ENCODE measurements around the gene PTPRB.

DNA sequence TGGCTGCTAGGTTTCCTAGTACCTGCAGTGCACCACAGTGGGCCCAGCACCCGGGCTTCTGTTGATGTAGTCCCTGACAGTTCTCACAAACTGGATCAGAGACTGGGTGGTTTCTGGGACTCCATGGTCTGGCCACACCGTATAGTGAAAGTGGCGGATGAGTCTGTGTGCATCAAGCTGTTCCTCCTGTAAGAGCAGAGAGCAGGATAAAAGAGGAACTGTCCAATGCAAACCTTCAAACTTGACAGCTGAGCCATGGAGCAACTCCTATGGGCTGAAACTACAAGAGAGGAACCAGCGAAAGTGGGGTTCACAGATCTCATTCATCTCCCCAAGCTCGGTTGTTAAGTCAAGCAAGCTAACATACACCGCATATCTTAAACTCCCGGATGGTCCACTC lies 102.8 kb downstream of the PTPRB start:
- no peak for TF ChIP-seq GABPA (IDR thresholded peaks at IDR 0.05; ENCODE audit: borderline replicate concordance, insufficient read depth, low read length)
- TF ChIP-seq, protein P1, sequence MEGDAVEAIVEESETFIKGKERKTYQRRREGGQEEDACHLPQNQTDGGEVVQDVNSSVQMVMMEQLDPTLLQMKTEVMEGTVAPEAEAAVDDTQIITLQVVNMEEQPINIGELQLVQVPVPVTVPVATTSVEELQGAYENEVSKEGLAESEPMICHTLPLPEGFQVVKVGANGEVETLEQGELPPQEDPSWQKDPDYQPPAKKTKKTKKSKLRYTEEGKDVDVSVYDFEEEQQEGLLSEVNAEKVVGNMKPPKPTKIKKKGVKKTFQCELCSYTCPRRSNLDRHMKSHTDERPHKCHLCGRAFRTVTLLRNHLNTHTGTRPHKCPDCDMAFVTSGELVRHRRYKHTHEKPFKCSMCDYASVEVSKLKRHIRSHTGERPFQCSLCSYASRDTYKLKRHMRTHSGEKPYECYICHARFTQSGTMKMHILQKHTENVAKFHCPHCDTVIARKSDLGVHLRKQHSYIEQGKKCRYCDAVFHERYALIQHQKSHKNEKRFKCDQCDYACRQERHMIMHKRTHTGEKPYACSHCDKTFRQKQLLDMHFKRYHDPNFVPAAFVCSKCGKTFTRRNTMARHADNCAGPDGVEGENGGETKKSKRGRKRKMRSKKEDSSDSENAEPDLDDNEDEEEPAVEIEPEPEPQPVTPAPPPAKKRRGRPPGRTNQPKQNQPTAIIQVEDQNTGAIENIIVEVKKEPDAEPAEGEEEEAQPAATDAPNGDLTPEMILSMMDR (IDR thresholded peaks at IDR 0.05; ENCODE audit: control extremely low read depth in 1 of 3, insufficient read depth in 1 of 3, low read depth in 1 of 3, low read length in 3 of 3): no peak
- no peak for TF ChIP-seq EZH2 (IDR thresholded peaks at IDR 0.05; ENCODE audit: low read depth, low read length, severe bottlenecking)
- TF ChIP-seq TAF1 (IDR thresholded peaks at IDR 0.05; ENCODE audit: low read depth, low read length): no peak
- TF ChIP-seq RAD21 (IDR thresholded peaks at IDR 0.05 in 1 of 2, conservative IDR thresholded peaks at IDR 0.05 in 1 of 2; ENCODE audit: low read depth in 2 of 2, low read length in 2 of 2): no peak
- TF ChIP-seq SRF (IDR thresholded peaks at IDR 0.05; ENCODE audit: low read depth, low read length): no peak
- TF ChIP-seq SP1 (IDR thresholded peaks at IDR 0.05; ENCODE audit: low read depth, low read length): no peak
- TF ChIP-seq, protein P2, sequence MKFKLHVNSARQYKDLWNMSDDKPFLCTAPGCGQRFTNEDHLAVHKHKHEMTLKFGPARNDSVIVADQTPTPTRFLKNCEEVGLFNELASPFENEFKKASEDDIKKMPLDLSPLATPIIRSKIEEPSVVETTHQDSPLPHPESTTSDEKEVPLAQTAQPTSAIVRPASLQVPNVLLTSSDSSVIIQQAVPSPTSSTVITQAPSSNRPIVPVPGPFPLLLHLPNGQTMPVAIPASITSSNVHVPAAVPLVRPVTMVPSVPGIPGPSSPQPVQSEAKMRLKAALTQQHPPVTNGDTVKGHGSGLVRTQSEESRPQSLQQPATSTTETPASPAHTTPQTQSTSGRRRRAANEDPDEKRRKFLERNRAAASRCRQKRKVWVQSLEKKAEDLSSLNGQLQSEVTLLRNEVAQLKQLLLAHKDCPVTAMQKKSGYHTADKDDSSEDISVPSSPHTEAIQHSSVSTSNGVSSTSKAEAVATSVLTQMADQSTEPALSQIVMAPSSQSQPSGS (IDR thresholded peaks at IDR 0.05; ENCODE audit: low read length): no peak
- TF ChIP-seq SIN3A (conservative IDR thresholded peaks at IDR 0.05 in 1 of 2, IDR thresholded peaks at IDR 0.05 in 1 of 2; ENCODE audit: low read depth in 1 of 2, low read length in 2 of 2): no peak
- TF ChIP-seq ZNF274 (IDR thresholded peaks at IDR 0.05; ENCODE audit: borderline replicate concordance, extremely low read depth, low read length): no peak
- no peak for TF ChIP-seq KDM4A (IDR thresholded peaks at IDR 0.05; ENCODE audit: low read depth, low read length, severe bottlenecking)
- no peak for TF ChIP-seq SIRT6 (IDR thresholded peaks at IDR 0.05; ENCODE audit: low read length)

Data from H1 (cell line).